Astrocyte of the spinal cord (primary cell): ENCODE measurements around the gene PLEKHH1.

Source experiments
- DNase-seq: peaks from one replicate; pipeline ENCODE4 v3.0.0; 2011; ENCODE audit warnings: low read depth, low spot score
- H3K4me3 ChIP-seq: 2 replicates; pipeline ENCODE4 v1.5.1; 2011; ENCODE audit warnings: low read depth, mild to moderate bottlenecking, low read length, moderate library complexity
- in situ Hi-C: cut with HindIII; loops from 2 replicates; pipeline ENCODE4 v1.10.0; 2017; ENCODE audit warnings: low sequenced_read_pairs
- TF ChIP-seq, protein P1 (sequence below): IDR thresholded peaks from 2 replicates; pipeline ENCODE4 v1.5.1; 2012; ENCODE audit warnings: low read depth, mild to moderate bottlenecking, low read length, inconsistent platforms

The PLEKHH1 gene

DNA sequence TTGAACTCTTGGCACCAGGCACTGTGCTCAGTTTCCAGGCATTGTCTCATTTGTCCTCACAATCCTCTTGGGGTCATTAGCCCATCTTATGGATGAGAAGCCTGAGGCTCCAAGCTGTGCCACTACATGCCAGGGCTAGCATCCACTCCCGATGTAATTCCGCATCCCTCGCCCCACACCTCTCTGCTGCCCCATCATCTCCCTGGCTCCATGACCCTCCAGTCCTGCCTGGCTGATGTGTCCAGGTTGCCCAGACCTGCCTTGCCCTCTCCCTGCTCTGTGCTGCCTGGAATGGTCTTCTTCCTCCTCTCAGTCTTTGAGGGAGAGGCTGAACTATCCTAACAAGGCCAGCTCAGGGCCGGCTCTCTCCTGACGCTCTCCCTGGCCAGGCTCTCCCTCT, 39.5 kb downstream of the PLEKHH1 start:
- in situ Hi-C loops, result no loop called here
- TF ChIP-seq, protein P1, sequence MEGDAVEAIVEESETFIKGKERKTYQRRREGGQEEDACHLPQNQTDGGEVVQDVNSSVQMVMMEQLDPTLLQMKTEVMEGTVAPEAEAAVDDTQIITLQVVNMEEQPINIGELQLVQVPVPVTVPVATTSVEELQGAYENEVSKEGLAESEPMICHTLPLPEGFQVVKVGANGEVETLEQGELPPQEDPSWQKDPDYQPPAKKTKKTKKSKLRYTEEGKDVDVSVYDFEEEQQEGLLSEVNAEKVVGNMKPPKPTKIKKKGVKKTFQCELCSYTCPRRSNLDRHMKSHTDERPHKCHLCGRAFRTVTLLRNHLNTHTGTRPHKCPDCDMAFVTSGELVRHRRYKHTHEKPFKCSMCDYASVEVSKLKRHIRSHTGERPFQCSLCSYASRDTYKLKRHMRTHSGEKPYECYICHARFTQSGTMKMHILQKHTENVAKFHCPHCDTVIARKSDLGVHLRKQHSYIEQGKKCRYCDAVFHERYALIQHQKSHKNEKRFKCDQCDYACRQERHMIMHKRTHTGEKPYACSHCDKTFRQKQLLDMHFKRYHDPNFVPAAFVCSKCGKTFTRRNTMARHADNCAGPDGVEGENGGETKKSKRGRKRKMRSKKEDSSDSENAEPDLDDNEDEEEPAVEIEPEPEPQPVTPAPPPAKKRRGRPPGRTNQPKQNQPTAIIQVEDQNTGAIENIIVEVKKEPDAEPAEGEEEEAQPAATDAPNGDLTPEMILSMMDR, result no peak
- no peak overlapping the region for H3K4me3 ChIP-seq
- no peak for DNase-seq

GRCh38 chr14:67573228-67574010, 40.3 kb downstream of the PLEKHH1 start:
- H3K4me3 ChIP-seq, result no peak overlapping the region
- no peak for DNase-seq
- in situ Hi-C loops, result no loop called here
- TF ChIP-seq, protein P1, result no peak

DNA sequence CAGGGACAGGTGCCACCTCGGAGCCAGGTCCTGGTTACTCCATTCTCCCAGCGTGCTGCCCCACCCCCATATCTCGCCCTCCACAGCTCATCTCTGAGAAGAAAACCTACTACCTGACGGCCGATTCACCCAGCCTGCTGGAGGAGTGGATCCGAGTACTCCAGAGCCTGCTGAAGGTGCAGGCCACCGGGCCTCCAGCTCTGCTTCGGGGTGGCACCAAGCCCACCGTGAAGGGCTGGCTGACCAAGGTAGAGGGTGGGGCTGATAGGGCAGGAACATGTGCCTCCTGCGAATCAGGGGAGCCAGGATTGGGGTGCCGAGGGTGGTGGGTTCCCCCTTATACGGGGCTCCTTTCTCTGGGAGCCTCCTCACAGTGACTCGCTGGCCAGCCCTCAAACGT, 41.1 kb downstream of the PLEKHH1 start:
- in situ Hi-C loops, result no loop called here
- TF ChIP-seq, protein P1, result no peak
- H3K4me3 ChIP-seq, result no peak overlapping the region
- no peak for DNase-seq

- TF ChIP-seq, protein P1, result no peak
- in situ Hi-C loops, result no loop called here
- DNase-seq, result no peak
- H3K4me3 ChIP-seq, result no peak overlapping the region
Measured at GRCh38 chr14:67574806-67575205, 41.7 kb downstream of the PLEKHH1 start.

DNA sequence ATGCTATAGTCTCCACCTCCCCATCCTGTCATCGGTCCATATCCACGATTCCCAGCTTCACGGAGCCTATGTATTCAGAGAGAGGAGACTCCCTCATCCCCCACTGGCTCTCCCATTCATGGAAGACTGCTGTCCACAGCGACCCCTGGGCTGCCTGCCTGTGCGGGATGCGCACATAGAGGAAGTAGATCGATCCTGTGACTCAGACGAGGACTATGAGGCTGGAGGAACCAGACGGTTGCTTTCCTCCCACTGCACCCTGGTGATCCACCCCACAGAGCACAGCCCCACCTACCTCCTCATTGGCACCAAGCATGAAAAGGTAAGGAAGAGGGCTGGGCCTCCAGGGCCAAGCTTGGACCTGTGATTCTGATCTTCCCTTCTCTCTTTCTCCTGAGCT, 42.6 kb downstream of the PLEKHH1 start:
- DNase-seq, result no peak
- TF ChIP-seq, protein P1, result no peak
- H3K4me3 ChIP-seq, result no peak overlapping the region
- in situ Hi-C loops, result no loop called here

GRCh38 chr14:67576216-67576955, 43.3 kb downstream of the PLEKHH1 start:
- in situ Hi-C loops, result no loop called here
- no peak for DNase-seq
- TF ChIP-seq, protein P1, result no peak
- H3K4me3 ChIP-seq, result no peak overlapping the region
